HuH-7.5 (cell line): ENCODE measurements around the gene SLC12A2.
A peak's percentile ranks its signal among the peaks of the same experiment; 100 is the strongest.

ENCODE experiments used
- DNase-seq: peaks from one replicate; pipeline ENCODE4 v3.0.0; 2011; ENCODE audit warnings: low spot score

Gene SLC12A2

GRCh38 chr5:128083033-128083810 lies at the start of gene SLC12A2:
Gene SLC12A2, plus strand, starts transcription at chr5:128083766. Its CDS starts 189 bp downstream, at chr5:128083955.
- DNase-seq: peak; percentile 71

- DNase-seq: no peak
Measured at GRCh38 chr5:128035689-128036088, 47.9 kb upstream of the SLC12A2 start.

GRCh38 chr5:128036950-128037349 lies 46.6 kb upstream of the SLC12A2 start:
- DNase-seq: no peak

GRCh38 chr5:128038643-128039042 lies 44.9 kb upstream of the SLC12A2 start:
- no peak for DNase-seq

GRCh38 chr5:128040927-128041326 lies 42.6 kb upstream of the SLC12A2 start:
- DNase-seq: no peak

GRCh38 chr5:128052780-128053179 lies 30.8 kb upstream of the SLC12A2 start:
- DNase-seq: no peak

- DNase-seq: no peak
Measured at GRCh38 chr5:128053291-128053954, 30.1 kb upstream of the SLC12A2 start.

- no peak for DNase-seq
Measured at GRCh38 chr5:128060644-128061385, 22.8 kb upstream of the SLC12A2 start.

GRCh38 chr5:128062172-128062746 lies 21.3 kb upstream of the SLC12A2 start:
- DNase-seq: no peak

- DNase-seq: no peak
Measured at GRCh38 chr5:128074171-128074570, 9.4 kb upstream of the SLC12A2 start.

- no peak for DNase-seq
Measured at GRCh38 chr5:128074953-128075352, 8.6 kb upstream of the SLC12A2 start.

GRCh38 chr5:128077526-128077925 lies 6.0 kb upstream of the SLC12A2 start:
- no peak for DNase-seq

- DNase-seq: no peak
Measured at GRCh38 chr5:128081111-128081851, 2.3 kb upstream of the SLC12A2 start.

- DNase-seq: no peak
Measured at GRCh38 chr5:128082551-128083032, 974 bp upstream of the SLC12A2 start.

GRCh38 chr5:128083811-128084227 lies 253 bp downstream of the SLC12A2 start:
- no peak for DNase-seq

GRCh38 chr5:128084228-128085167 lies 932 bp downstream of the SLC12A2 start:
- peak; percentile 15 for DNase-seq

- DNase-seq: peak; percentile 49
Measured at GRCh38 chr5:128085413-128085812, 1.8 kb downstream of the SLC12A2 start.

- no peak for DNase-seq
Measured at GRCh38 chr5:128091579-128091978, 8.0 kb downstream of the SLC12A2 start.

GRCh38 chr5:128092144-128092543 lies 8.6 kb downstream of the SLC12A2 start:
- no peak for DNase-seq

- no peak for DNase-seq
Measured at GRCh38 chr5:128093368-128093767, 9.8 kb downstream of the SLC12A2 start.
